Heart left ventricle (tissue), 16 donors: ENCODE measurements around the gene NLRP3. TPM values are rescaled to one million over a fixed set of nuclear protein-coding genes. Genes with fewer than 3 reads are reported as not detected.
"Not testable (repeated sequence)": the region's sequence is repeated elsewhere in the genome, so short reads cannot be mapped to it uniquely, and the experiment has no call there.

ENCODE experiments used
- ATAC-seq, 4 donors: fragments of 200-7000 bp; cut with Tn5 transposase; one replicate each; pipeline ENCODE4 v1.9.1; 2020 to 2022; ENCODE audit warnings: moderate library complexity in 4 of 4, mild to moderate bottlenecking in 3 of 4, moderate number of reproducible peaks in 1 of 4
- DNase-seq, 5 donors: peaks; one replicate each; pipeline ENCODE4 v3.0.0-alpha.2; 2020
- H3K27ac ChIP-seq, 12 donors: fragments of 200-600 bp; sonication (generic) in 4 of 12; one replicate each; pipeline versions ENCODE4 v1.5.0 to v1.8.0; 2016 to 2022; ENCODE audit warnings: mild to moderate bottlenecking in 2 of 12
- H3K27me3 ChIP-seq, 9 donors: fragments of 200-600 bp; sonication (generic) in 2 of 9; one replicate each; pipeline versions ENCODE4 v1.5.1 to v1.8.0; 2016 to 2022; ENCODE audit warnings: mild to moderate bottlenecking in 3 of 9
- H3K36me3 ChIP-seq, 9 donors: fragments of 200-600 bp; sonication (generic) in 2 of 9; one replicate each; pipeline versions ENCODE4 v1.5.0 to v1.8.0; 2018 to 2022; ENCODE audit warnings: mild to moderate bottlenecking in 2 of 9
- H3K4me1 ChIP-seq, 12 donors: fragments of 200-600 bp; sonication (generic) in 4 of 12; one replicate each; pipeline versions ENCODE4 v1.5.0 to v1.8.0; 2016 to 2022; ENCODE audit warnings: mild to moderate bottlenecking in 3 of 12
- H3K4me3 ChIP-seq, 12 donors: fragments of 200-600 bp; sonication (generic) in 4 of 12; one replicate each; pipeline versions ENCODE4 v1.5.0 to v1.8.0; 2017 to 2022; ENCODE audit warnings: mild to moderate bottlenecking in 9 of 12, moderate library complexity in 4 of 12
- H3K9me3 ChIP-seq, 12 donors: fragments of 200-600 bp; sonication (generic) in 4 of 12; one replicate each; pipeline versions ENCODE4 v1.5.0 to v1.8.0; 2016 to 2022; ENCODE audit warnings: mild to moderate bottlenecking in 1 of 12
- CTCF ChIP-seq, 12 donors: fragments of 200-600 bp; sonication (generic) in 4 of 12; IDR thresholded peaks; one replicate each; pipeline versions ENCODE4 v1.5.0 to v1.8.0; 2018 to 2022; ENCODE audit warnings: antibody characterized with exemption in 12 of 12, mild to moderate bottlenecking in 5 of 12
- POLR2A ChIP-seq, 2 donors: fragments of 450-650 bp; IDR thresholded peaks; one replicate each; pipeline ENCODE4 v1.6.1; 2017; ENCODE audit warnings: antibody characterized with exemption in 2 of 2, mild to moderate bottlenecking in 2 of 2, moderate library complexity in 2 of 2
- WGBS, 4 donors: extraction: QIAGEN DNeasy Blood & Tissue Kit in 2 of 4; methylation state at CpG; one replicate each; pipeline versions ENCODE4 v1.1.5 to v1.1.7; 2013 to 2018; 5-methylcytosine and 5-hydroxymethylcytosine counted together
- intact Hi-C, 10 donors: fragments of 100-400 bp; cut with DNase I; formaldehyde crosslinking; loops; one replicate each; pipeline versions ENCODE4 v1.11.1 to v1.14.2; 2022
- polyA plus RNA-seq, 2 donors: library from polyadenylated mRNA; stranded (reverse); fragments of 200-250 nt; gene quantifications; one replicate each; pipeline ENCODE4 v1.2.3, GENCODE V29; 2013
- total RNA-seq, 9 donors: library from RNA; depleted of rRNA in 2 of 9; stranded (reverse); fragments of >200 nt in 2 of 9; fragmentation: NEBNext Ultra II Directional in 3 of 9; extraction: Animal tissue kit (Norgen Biotek cat#: 25700) in 3 of 9; gene quantifications; one replicate each; pipeline versions ENCODE4 v1.1.0 to v1.2.4, GENCODE V29; 2016 to 2023
- donor health status: ischemic (EF 13 %, LVEDD 7.1; RV severe dilation, severe dysfunction).
- donor health status: healthy with polysubstance abuse.
- donor health status: DM: no; HTN: yes; CAD: no.
- donor health status: DM: no; HTN: no; CAD: no.
- donor health status: ischemic (EF 25% LVEDD 6.9; RV normal size, moderate dysfunction).
- donor health status: ischemic (EF 25% LVEDD 5.7; RV mildly dilated, moderate dysfunction).
- donor health status: healthy.
- donor health status: DM: yes; HTN: yes; CAD: no.
- donor health status: ischemic (EF 35%, LVEDD 5.7; RV mildly dilated, moderate dysfunction).
- donor health status: nonischemic (EF 11% LVEDD 7.7; RV severe dilation, severe dysfunction).
- donor health status: DM: yes; HTN: yes; CAD: no.
- donor health status: PGD.
- donor health status: ischemic (EF 29% LVEDD 5.4; RV normal size, mild dysfunction).
- donor health status: nonischemic (EF 23%, LVEDD 6.1; RV moderate dilation, normal function).

The NLRP3 gene
- total and polyA plus RNA-seq, 11 donors, result 0.19 to 8.3 (median 0.60) TPM

GRCh38 chr1:247373721-247374141, 42.2 kb upstream of the NLRP3 start:
- ATAC-seq (peak in 3 of 4 donors; percentile 54 to 81 (median 68)), DNase-seq (peak in 4 of 5 donors; percentile 37 to 68 (median 62))
- no peaks in the 10 kb centered on the region for H3K9me3 ChIP-seq
- H3K4me3 ChIP-seq, result peak overlapping the region in 10 of 12 donors; percentile 29 to 63 (median 40)
- H3K27ac ChIP-seq, result no peak overlapping the region
- H3K27me3 ChIP-seq, result peaks cover 0 to 8% (median 0%) of the 10 kb centered on the region in 9 donors
- TF ChIP-seq POLR2A (IDR thresholded peaks at IDR 0.05), result no peak
- peak; percentile 20 to 60 (median 48) for TF ChIP-seq CTCF (IDR thresholded peaks at IDR 0.05)
- no peaks in the 10 kb centered on the region for H3K36me3 ChIP-seq
- WGBS, 4 donors, result 9 to 15% (median 12%) methylated on average over 26 of the region's 26 CpGs
- H3K4me1 ChIP-seq, result peaks cover 0 to 8% (median 0%) of the 10 kb centered on the region in 12 donors
- intact Hi-C loops, result loop anchor here in 7 of 10 donors (2.0 to 10.0 kb wide), 5 partner anchors 41 to 331 kb away; partner anchors contain the start of gene ZNF496 (in 4 of the 7)

DNA sequence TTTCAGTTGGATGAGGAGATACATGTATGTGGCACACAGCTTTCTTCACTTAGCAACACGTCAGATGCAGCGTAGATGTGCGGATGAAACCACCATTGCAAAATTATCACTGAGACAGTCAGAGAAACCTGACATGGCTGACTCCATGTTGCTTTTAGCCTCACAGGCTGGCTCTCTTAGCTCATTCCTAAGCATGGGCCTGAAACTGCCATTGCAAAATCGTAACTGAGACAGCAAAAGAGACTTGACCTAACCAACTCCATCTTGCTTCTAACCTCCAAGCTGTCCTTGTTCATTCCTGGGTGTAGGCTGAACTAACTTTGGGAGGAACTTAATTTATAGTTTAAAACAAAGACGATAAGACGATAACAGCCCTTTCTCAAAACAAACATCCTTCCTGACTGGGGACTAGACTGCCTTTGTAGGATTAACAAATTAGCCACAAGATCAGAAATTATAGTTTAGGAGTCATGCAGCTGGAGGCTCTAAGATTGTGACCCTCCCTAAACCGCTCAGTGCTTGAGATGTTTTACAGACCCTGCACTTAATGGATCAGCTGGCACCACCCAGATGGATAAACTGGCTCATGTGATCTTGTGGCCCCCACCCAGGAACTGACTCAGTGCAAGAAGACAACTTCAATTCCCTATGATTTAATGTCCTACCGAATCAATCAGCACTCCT, 41.2 kb upstream of the NLRP3 start:
- H3K27me3 ChIP-seq, DNase-seq, H3K36me3 ChIP-seq, H3K9me3 ChIP-seq, H3K4me1 ChIP-seq, ATAC-seq, H3K4me3 ChIP-seq, H3K27ac ChIP-seq: not testable (repeated sequence)
- intact Hi-C loops, result loop anchor here in 7 of 10 donors (5.0 to 10.0 kb wide), 4 partner anchors 42 to 332 kb away; partner anchors contain the start of gene ZNF496 (in 3 of the 7)
- WGBS, 4 donors, result 87 to 90% (median 89%) methylated on average over 8 of the region's 8 CpGs

GRCh38 chr1:247375747-247376146, 40.2 kb upstream of the NLRP3 start:
- Histone ChIP-seq H3K27ac (no peak overlapping the region), H3K27me3 (peaks cover 0 to 8% (median 0%) of the 10 kb centered on the region in 9 donors), H3K9me3 (peaks cover 0 to 5% (median 0%) of the 10 kb centered on the region in 12 donors), H3K4me1 (peaks cover 0 to 8% (median 0%) of the 10 kb centered on the region in 12 donors), H3K4me3 (no peak overlapping the region), H3K36me3 (no peaks in the 10 kb centered on the region)
- TF ChIP-seq POLR2A (IDR thresholded peaks at IDR 0.05), result no peak
- TF ChIP-seq CTCF (IDR thresholded peaks at IDR 0.05), result no peak
- ATAC-seq, result no peak
- WGBS, 4 donors, result 86 to 90% (median 87%) methylated on average over 14 of the region's 14 CpGs
- intact Hi-C loops, result loop anchor here in 3 of 10 donors (10.0 kb wide), 1 partner anchor 331 kb away; no protein-coding TSS in a partner anchor
- DNase-seq, result no peak

DNA sequence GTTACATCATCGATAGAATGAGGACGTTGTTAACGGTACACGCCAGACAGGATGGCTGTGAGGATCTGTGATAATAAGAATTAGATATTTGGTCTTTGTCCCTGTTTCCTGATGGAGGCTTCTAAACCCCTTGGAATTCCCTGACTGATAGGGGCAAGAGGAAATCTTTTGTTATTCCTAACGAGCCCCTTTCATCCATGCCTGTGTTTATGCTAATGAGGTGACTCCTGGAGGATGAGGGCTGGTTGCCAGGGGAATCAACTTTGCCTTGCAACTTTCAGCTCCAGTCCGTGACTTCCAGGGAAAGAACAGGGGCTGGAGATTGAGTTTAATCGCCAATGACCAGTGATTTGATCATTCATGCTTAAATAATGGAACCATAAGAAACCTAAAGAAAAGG, 39.3 kb upstream of the NLRP3 start:
- intact Hi-C loops, result loop anchor here in 3 of 10 donors (10.0 kb wide), 1 partner anchor 332 kb away; no protein-coding TSS in a partner anchor
- H3K36me3 ChIP-seq, result no peaks in the 10 kb centered on the region
- no peak overlapping the region for H3K27ac ChIP-seq
- peaks cover 0 to 8% (median 0%) of the 10 kb centered on the region in 12 donors for H3K4me1 ChIP-seq
- TF ChIP-seq POLR2A (IDR thresholded peaks at IDR 0.05) (no peak), CTCF (IDR thresholded peaks at IDR 0.05) (no peak)
- ATAC-seq (no peak), DNase-seq (no peak)
- 25 to 40% (median 37%) methylated on average over 7 of the region's 7 CpGs for WGBS, 4 donors
- no peak overlapping the region for H3K4me3 ChIP-seq
- peaks cover 0 to 5% (median 0%) of the 10 kb centered on the region in 12 donors for H3K9me3 ChIP-seq
- peaks cover 0 to 8% (median 0%) of the 10 kb centered on the region in 9 donors for H3K27me3 ChIP-seq

DNA sequence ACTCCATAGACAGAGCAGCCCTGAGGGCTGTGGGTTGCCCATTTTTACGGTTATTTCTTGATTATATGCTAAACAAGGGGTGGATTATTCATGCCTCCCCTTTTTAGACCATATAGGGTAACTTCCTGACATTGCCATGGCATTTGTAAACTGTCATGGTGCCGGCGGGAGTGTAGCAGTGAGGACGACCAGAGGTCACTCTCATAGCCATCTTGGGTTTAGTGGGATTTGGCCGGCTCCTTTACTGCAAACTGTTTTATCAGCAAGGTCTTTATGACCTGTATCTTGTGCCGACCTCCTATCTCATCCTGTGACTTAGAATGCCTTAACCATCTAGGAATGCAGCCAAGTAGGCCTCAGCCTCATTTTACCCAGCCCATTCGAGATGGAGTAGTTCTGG, 38.3 kb upstream of the NLRP3 start:
- H3K27ac ChIP-seq, H3K4me1 ChIP-seq, DNase-seq, H3K4me3 ChIP-seq, H3K9me3 ChIP-seq, H3K36me3 ChIP-seq, H3K27me3 ChIP-seq, ATAC-seq: not testable (repeated sequence)
- WGBS, 4 donors, result 70 to 75% (median 73%) methylated on average over 7 of the region's 7 CpGs
- intact Hi-C loops, result loop anchor here in 3 of 10 donors (10.0 kb wide), 1 partner anchor 333 kb away; no protein-coding TSS in a partner anchor
